Measurements from ENCODE around the gene SLFNL1. TPM values are rescaled to one million over a fixed set of nuclear protein-coding genes. Genes with fewer than 3 reads are reported as not detected.

Gene SLFNL1
- total RNA-seq, 1 experiment from 2014 or later = 0.11 TPM

- Histone ChIP-seq H4K91ac (ENCODE audit: insufficient read length, low read depth, low read length) (no peak overlapping the region), H3K27ac (ENCODE audit: insufficient read length, low read depth, low read length) (no peak overlapping the region), H3T11ph (ENCODE audit: low read length) (no peak overlapping the region), H3K4ac (ENCODE audit: low read depth, low read length) (no peak overlapping the region), H2AFZ (ENCODE audit: low read length) (no peak overlapping the region), H3K27me3 (ENCODE audit: insufficient read depth, low read length) (no peaks in the 10 kb centered on the region), H3K4me1 (ENCODE audit: insufficient read depth, low read length) (no peaks in the 10 kb centered on the region), H4K8ac (replicated peaks; ENCODE audit: insufficient read length, low read depth, low read length) (no peak overlapping the region), H2BK15ac (ENCODE audit: low read depth, low read length) (no peak overlapping the region), H4K5ac (ENCODE audit: insufficient read length, low read depth, low read length) (no peak overlapping the region), H3K79me1 (ENCODE audit: insufficient read depth, low read depth, low read length, poor library complexity, severe bottlenecking) (no peaks in the 10 kb centered on the region), H3K9me3 (ENCODE audit: control insufficient read depth, low read depth, low read length) (no peaks in the 10 kb centered on the region), H3K23me2 (ENCODE audit: insufficient read length, low read depth, low read length, poor library complexity, severe bottlenecking) (no peaks in the 10 kb centered on the region), H3K9ac (ENCODE audit: extremely low read depth, insufficient read length, low read length) (no peak overlapping the region), H3K23ac (ENCODE audit: insufficient read length, low read depth, low read length) (no peak overlapping the region), H2BK20ac (ENCODE audit: low read depth, low read length, poor library complexity, severe bottlenecking) (no peak overlapping the region), H3K18ac (ENCODE audit: insufficient read length, low read depth, low read length) (no peak overlapping the region), H4K20me1 (ENCODE audit: control insufficient read depth, insufficient read depth, insufficient read length) (no peaks in the 10 kb centered on the region), H2AK5ac (ENCODE audit: insufficient read length, low read length) (no peak overlapping the region), H2BK5ac (ENCODE audit: insufficient read length, low read length) (no peak overlapping the region), H2BK12ac (ENCODE audit: insufficient read length, low read depth, low read length) (no peak overlapping the region), H2BK120ac (ENCODE audit: low read depth, low read length, poor library complexity, severe bottlenecking) (no peak overlapping the region), H3K4me2 (ENCODE audit: insufficient read depth, insufficient read length, low read length) (no peak overlapping the region), H3K56ac (ENCODE audit: insufficient read length, low read depth, low read length) (no peak overlapping the region), H3K79me2 (ENCODE audit: insufficient read depth, low read length) (no peaks in the 10 kb centered on the region), H3K14ac (ENCODE audit: insufficient read depth, low read length) (no peak overlapping the region)
- Mint-ChIP-seq H3K9me3 (no peaks in the 10 kb centered on the region), H3K4me1 (no peaks in the 10 kb centered on the region), H3K27me3 (ENCODE audit: low read depth) (no peaks in the 10 kb centered on the region), H3K4me3 (no peak overlapping the region), H3K27ac (no peak overlapping the region), H3K36me3 (ENCODE audit: insufficient read depth in 1 of 3, low read depth in 3 of 3) (peaks cover 0 to 26% (median 18%) of the 10 kb centered on the region in 3 experiments; a peak in 5 of 7 replicates)
- DNase-seq = no peak
- no peak for TF ChIP-seq CTCF (conservative IDR thresholded peaks at IDR 0.05)
- WGBS (ENCODE audit: extremely low coverage, insufficient read length, low lambda C conversion rate) = no CpG with 5 or more reads among the region's 10 CpGs
These were observed 24.8 kb upstream of the SLFNL1 start for GRCh38 chr1:41046347-41046775.

Measured in H9 (cell line).